Left hindlimb (tissue), 1 donor: Measurements from ENCODE around the gene VPS35L.

Experiments
- DNase-seq: peaks from one replicate; pipeline ENCODE4 v3.0.0-alpha.2; 2018

Gene VPS35L

GRCh38 chr16:19555186-19555937 is at the start of gene VPS35L:
VPS35L (plus strand) TSS chr16:19555703; CDS start chr16:19555730, 27 bp downstream.
- DNase-seq = peak; percentile 99

- no peak for DNase-seq
Observed at GRCh38 chr16:19506965-19507364, 48.5 kb upstream of the VPS35L start.

GRCh38 chr16:19507867-19508266 is 47.6 kb upstream of the VPS35L start:
- no peak for DNase-seq

- no peak for DNase-seq
Observed at GRCh38 chr16:19512297-19512696, 43.2 kb upstream of the VPS35L start.

GRCh38 chr16:19513377-19514053 is 42.0 kb upstream of the VPS35L start:
- DNase-seq = no peak

- no peak for DNase-seq
Observed at GRCh38 chr16:19515757-19516156, 39.7 kb upstream of the VPS35L start.

GRCh38 chr16:19517424-19518089 is 37.9 kb upstream of the VPS35L start:
- no peak for DNase-seq

- no peak for DNase-seq
Observed at GRCh38 chr16:19518388-19518787, 37.1 kb upstream of the VPS35L start.

GRCh38 chr16:19520861-19521331 is 34.6 kb upstream of the VPS35L start:
- DNase-seq = no peak

- DNase-seq = peak; percentile 94
Observed at GRCh38 chr16:19521471-19522396, 33.8 kb upstream of the VPS35L start, which contains the start of gene GDE1. GDE1 (minus strand) TSS chr16:19522098; CDS start chr16:19521964, 134 bp downstream.

GRCh38 chr16:19522397-19522732 is 33.1 kb upstream of the VPS35L start:
- DNase-seq = no peak

GRCh38 chr16:19522760-19523159 is 32.7 kb upstream of the VPS35L start:
- DNase-seq = no peak

- no peak for DNase-seq
Observed at GRCh38 chr16:19523184-19523558, 32.3 kb upstream of the VPS35L start.

GRCh38 chr16:19523559-19524355 is 31.7 kb upstream of the VPS35L start, which contains the start of gene CCP110:
CCP110 (plus strand) TSS chr16:19523942; CDS start chr16:19527882, 3,940 bp downstream.
- DNase-seq = peak; percentile 97

- DNase-seq = no peak
Observed at GRCh38 chr16:19524356-19524615, 31.2 kb upstream of the VPS35L start.

- DNase-seq = no peak
Observed at GRCh38 chr16:19524616-19525384, 30.7 kb upstream of the VPS35L start.

- no peak for DNase-seq
Observed at GRCh38 chr16:19525385-19525723, 30.1 kb upstream of the VPS35L start.

GRCh38 chr16:19527161-19527560 is 28.3 kb upstream of the VPS35L start:
- no peak for DNase-seq

GRCh38 chr16:19528666-19529065 is 26.8 kb upstream of the VPS35L start:
- no peak for DNase-seq

GRCh38 chr16:19532601-19533000 is 22.9 kb upstream of the VPS35L start:
- DNase-seq = no peak
